ENCODE data around the gene CCL19. TPM values are rescaled to one million over a fixed set of nuclear protein-coding genes. Genes with fewer than 3 reads are reported as not detected.
"Not testable (repeated sequence)": the region's sequence is repeated elsewhere in the genome, so short reads cannot be mapped to it uniquely, and the experiment has no call there.

CCL19 gene
- total RNA-seq, 1 experiment from 2014 or later = not detected

- CTCF ChIA-PET = interaction anchor here (0.6 to 2.3 kb wide), 2 partner anchors 12 to 21 kb away, joined by 3 to 9 read pairs; no protein-coding TSS in a partner anchor
These were observed 32.1 kb upstream of the CCL19 start for GRCh38 chr9:34723141-34723540.

GRCh38 chr9:34719769-34720025, 28.6 kb upstream of the CCL19 start:
- DNase-seq (ENCODE audit: low spot score); H3K36me3 Mint-ChIP-seq; ATAC-seq; H3K27ac Mint-ChIP-seq; H3K9me3 Mint-ChIP-seq; H3K4me1 Mint-ChIP-seq; POLR2A ChIA-PET; H3K4me3 Mint-ChIP-seq: not testable (repeated sequence)
- peaks cover 25% of the 10 kb centered on the region for H3K27me3 Mint-ChIP-seq (ENCODE audit: low read depth)
- CTCF ChIA-PET = interaction anchor here (13.3 kb wide), 1 partner anchor 18 kb away, joined by 122 read pairs; no protein-coding TSS in a partner anchor

More at GRCh38 chr9:34723141-34723540, 32.1 kb upstream of the CCL19 start:
- POLR2A ChIA-PET = no interaction called here
- no peaks in the 10 kb centered on the region for H3K4me1 Mint-ChIP-seq
- DNase-seq (ENCODE audit: low spot score) (no peak), ATAC-seq (no peak)
- no peaks in the 10 kb centered on the region for H3K36me3 Mint-ChIP-seq
- peaks cover 4% of the 10 kb centered on the region; the same call in 1 of the 2 replicates for H3K9me3 Mint-ChIP-seq
- no peak overlapping the region for H3K27ac Mint-ChIP-seq
- H3K27me3 Mint-ChIP-seq (ENCODE audit: low read depth) = peaks cover 22% of the 10 kb centered on the region
- no peak for TF ChIP-seq FOXP4 (CRISPR knock-in tag; IDR thresholded peaks at IDR 0.05)
- no peak for TF ChIP-seq ATF1 (CRISPR knock-in tag; IDR thresholded peaks at IDR 0.05)
- no peak for TF ChIP-seq MYBL2 (CRISPR knock-in tag; IDR thresholded peaks at IDR 0.05)
- no peak for TF ChIP-seq NFE2L1 (CRISPR knock-in tag; IDR thresholded peaks at IDR 0.05)
- no peak for TF ChIP-seq NFATC4 (CRISPR knock-in tag; IDR thresholded peaks at IDR 0.05)
- TF ChIP-seq ZNF219 (CRISPR knock-in tag; IDR thresholded peaks at IDR 0.05; ENCODE audit: borderline replicate concordance) = no peak
- TF ChIP-seq MXD4 (CRISPR knock-in tag; IDR thresholded peaks at IDR 0.05; ENCODE audit: borderline replicate concordance) = no peak
- TF ChIP-seq ATF2 (CRISPR knock-in tag; IDR thresholded peaks at IDR 0.05; ENCODE audit: borderline replicate concordance, low read depth) = no peak
- no peak for TF ChIP-seq ZNF232 (CRISPR knock-in tag; IDR thresholded peaks at IDR 0.05)
- no peak for TF ChIP-seq NR3C1 (CRISPR knock-in tag; conservative IDR thresholded peaks at IDR 0.05; ENCODE audit: low read depth)
- TF ChIP-seq ELF4 (CRISPR knock-in tag; IDR thresholded peaks at IDR 0.05; ENCODE audit: low read depth) = no peak
- no peak for TF ChIP-seq TEAD4 (CRISPR knock-in tag; IDR thresholded peaks at IDR 0.05)
- TF ChIP-seq HMGA2 (CRISPR knock-in tag; IDR thresholded peaks at IDR 0.05) = no peak
- no peak overlapping the region for H3K4me3 Mint-ChIP-seq

- H3K9me3 Mint-ChIP-seq = peaks cover 4% of the 10 kb centered on the region; the same call in 1 of the 2 replicates
- no peaks in the 10 kb centered on the region for H3K36me3 Mint-ChIP-seq
- H3K4me1 Mint-ChIP-seq = no peaks in the 10 kb centered on the region
- ChIA-PET CTCF (interaction anchor here (1.5 to 13.3 kb wide), 2 partner anchors 18 to 54 kb away, joined by 6 to 122 read pairs; no protein-coding TSS in a partner anchor), POLR2A (no interaction called here)
- peaks cover 29% of the 10 kb centered on the region for H3K27me3 Mint-ChIP-seq (ENCODE audit: low read depth)
- H3K4me3 Mint-ChIP-seq = no peak overlapping the region
- no peak overlapping the region for H3K27ac Mint-ChIP-seq
- DNase-seq (ENCODE audit: low spot score) (no peak), ATAC-seq (no peak)
- TF ChIP-seq ZNF281 (CRISPR knock-in tag; IDR thresholded peaks at IDR 0.05) (no peak), ZNF425 (CRISPR knock-in tag; conservative IDR thresholded peaks at IDR 0.05) (no peak), USF1 (CRISPR knock-in tag; IDR thresholded peaks at IDR 0.05) (no peak), RORB (CRISPR knock-in tag; IDR thresholded peaks at IDR 0.05) (no peak), E2F1 (CRISPR knock-in tag; IDR thresholded peaks at IDR 0.05) (no peak), MAX (CRISPR knock-in tag; IDR thresholded peaks at IDR 0.05) (no peak), IRF2 (CRISPR knock-in tag; IDR thresholded peaks at IDR 0.05; ENCODE audit: borderline replicate concordance, low read depth) (no peak), ZNF121 (CRISPR knock-in tag; IDR thresholded peaks at IDR 0.05) (no peak)
These were observed 28.1 kb upstream of the CCL19 start for GRCh38 chr9:34719021-34719768.

All from WTC11 (cell line).